Left colon (tissue), 2 donors: Measurements from ENCODE around the gene RAMP3. TPM values are rescaled to one million over a fixed set of nuclear protein-coding genes. Genes with fewer than 3 reads are reported as not detected.

Experiments
- ATAC-seq: fragments of 200-7000 bp; cut with Tn5 transposase; one replicate; pipeline ENCODE4 v1.9.1; 2020; ENCODE audit warnings: mild to moderate bottlenecking, moderate library complexity
- DNase-seq, 2 donors: peaks; one replicate each; pipeline ENCODE4 v3.0.0-alpha.2; 2020
- intact Hi-C, 2 donors: fragments of 100-400 bp; cut with DNase I in 1 of 2; cut with micrococcal nuclease in 1 of 2; formaldehyde crosslinking; loops; one replicate each; pipeline versions ENCODE4 v1.11.2 to v1.14.0; 2022; cut with DNase I, micrococcal nuclease
- total RNA-seq, 2 donors: library from RNA; stranded (reverse); fragmentation: NEBNext Ultra II Directional; extraction: Animal tissue kit (Norgen Biotek cat#: 25700); gene quantifications; one replicate each; pipeline ENCODE4 v1.2.1, GENCODE V29; 2021
- donor health status: DM: no; HTN: no; CAD: no.
- donor health status: DM: yes; HTN: yes; CAD: no.

Gene RAMP3
- total RNA-seq, 2 donors from 2014 or later, result 8.8 to 9.5 TPM

- ATAC-seq (no peak), DNase-seq (no peak)
- intact Hi-C loops, result no loop called here
These were observed 68.4 kb downstream of the RAMP3 start for GRCh38 chr7:45225948-45226335.

GRCh38 chr7:45229156-45229920, 71.7 kb downstream of the RAMP3 start:
- ATAC-seq (no peak), DNase-seq (no peak)
- intact Hi-C loops, result no loop called here

- ATAC-seq (no peak), DNase-seq (no peak)
- intact Hi-C loops, result no loop called here
These were observed 72.5 kb downstream of the RAMP3 start for GRCh38 chr7:45230083-45230482.

DNA sequence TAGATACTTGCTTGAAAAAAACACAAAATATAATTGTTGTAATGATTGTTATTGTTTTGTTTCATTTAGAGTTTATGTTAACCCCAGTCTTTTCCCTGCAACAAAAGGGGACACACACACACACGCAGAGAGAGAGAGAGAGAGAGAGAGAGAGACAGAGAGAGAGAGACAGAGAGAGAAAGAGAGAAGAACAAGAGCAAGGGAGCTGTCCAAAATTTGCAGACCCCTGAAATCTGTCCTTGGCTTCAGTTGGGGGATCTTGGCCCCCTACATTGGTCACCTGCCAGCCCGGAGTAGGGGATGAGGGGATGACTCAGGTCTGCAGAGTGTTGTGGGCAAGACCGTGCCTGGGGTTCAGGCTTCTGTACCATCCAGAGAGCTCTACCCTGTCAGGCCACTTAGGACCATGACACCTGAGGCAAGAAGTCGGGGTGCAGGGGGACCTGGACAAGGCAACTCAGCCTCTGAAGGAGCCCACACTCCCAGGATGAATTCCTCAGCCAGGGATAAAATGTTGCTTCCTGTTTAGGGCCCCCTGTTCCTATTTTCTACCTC, 73.1 kb downstream of the RAMP3 start:
- intact Hi-C loops, result no loop called here
- DNase-seq (no peak), ATAC-seq (no peak)

DNA sequence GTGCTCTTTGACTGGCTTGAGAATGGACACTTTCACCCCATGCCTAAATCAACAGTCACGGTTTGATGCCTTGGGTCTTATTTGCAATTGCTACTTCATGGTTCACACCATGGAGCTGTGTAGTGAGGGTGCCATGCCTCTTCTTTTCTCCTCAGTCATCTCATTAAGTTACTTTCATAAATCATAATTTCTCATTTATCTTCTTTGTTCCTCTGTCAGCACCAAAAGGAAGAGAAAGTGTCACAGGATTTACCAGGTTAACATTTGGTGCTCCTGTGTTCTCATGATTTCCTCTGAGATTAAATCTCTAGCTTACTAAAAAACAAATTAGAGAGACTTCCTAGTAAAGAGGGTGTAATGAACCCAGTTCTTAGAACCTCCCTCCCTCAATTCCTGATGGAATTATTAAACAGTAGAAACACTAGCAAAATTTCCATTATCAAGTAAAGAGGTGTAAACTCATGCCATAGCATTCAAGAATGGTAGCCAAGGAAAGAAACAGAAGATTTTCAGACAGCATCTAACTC, 75.7 kb downstream of the RAMP3 start:
- intact Hi-C loops, result no loop called here
- ATAC-seq (no peak), DNase-seq (no peak)

Other genes with a start within 250 kb of the RAMP3 start
- 1 to 10 TPM; 2.6 to 4.2 TPM for gene MYO1G, start 178.8 kb upstream of the RAMP3 start, total RNA-seq
- gene CCM2, start 157.6 kb upstream of the RAMP3 start, total RNA-seq, result 10 to 100 TPM; 33.7 to 39.1 TPM
- gene NACAD, start 68.8 kb upstream of the RAMP3 start, total RNA-seq, result 1 to 10 TPM in 1 of 2 donors, under 1 TPM in 1; 0.61 to 1.5 TPM
- gene TBRG4, start 46.1 kb upstream of the RAMP3 start, total RNA-seq, result 10 to 100 TPM; 80.9 to 88.7 TPM